ENCODE measurements around the gene MGRN1.

DNA sequence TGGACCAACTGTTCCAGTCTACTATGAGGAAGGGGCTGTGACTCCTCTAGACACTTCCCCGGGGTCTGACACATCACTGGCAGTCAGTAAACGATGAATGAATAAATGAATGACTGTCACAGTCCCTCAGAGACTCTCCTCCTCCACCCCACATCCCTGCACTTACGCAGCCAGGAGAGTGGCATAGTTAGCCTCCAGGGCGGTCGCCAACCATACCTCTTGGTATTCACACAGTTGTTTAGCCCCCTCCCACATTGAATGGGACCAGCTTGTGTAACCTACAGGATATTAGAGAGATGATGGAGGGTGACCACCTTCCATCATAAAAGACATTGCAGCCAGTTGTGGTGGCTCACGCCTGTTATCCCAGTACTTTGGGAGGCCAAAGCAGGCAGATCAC lies 35.7 kb upstream of the MGRN1 start:
- TF ChIP-seq EP300 (IDR thresholded peaks at IDR 0.05), result no peak
- TF ChIP-seq, protein P1, sequence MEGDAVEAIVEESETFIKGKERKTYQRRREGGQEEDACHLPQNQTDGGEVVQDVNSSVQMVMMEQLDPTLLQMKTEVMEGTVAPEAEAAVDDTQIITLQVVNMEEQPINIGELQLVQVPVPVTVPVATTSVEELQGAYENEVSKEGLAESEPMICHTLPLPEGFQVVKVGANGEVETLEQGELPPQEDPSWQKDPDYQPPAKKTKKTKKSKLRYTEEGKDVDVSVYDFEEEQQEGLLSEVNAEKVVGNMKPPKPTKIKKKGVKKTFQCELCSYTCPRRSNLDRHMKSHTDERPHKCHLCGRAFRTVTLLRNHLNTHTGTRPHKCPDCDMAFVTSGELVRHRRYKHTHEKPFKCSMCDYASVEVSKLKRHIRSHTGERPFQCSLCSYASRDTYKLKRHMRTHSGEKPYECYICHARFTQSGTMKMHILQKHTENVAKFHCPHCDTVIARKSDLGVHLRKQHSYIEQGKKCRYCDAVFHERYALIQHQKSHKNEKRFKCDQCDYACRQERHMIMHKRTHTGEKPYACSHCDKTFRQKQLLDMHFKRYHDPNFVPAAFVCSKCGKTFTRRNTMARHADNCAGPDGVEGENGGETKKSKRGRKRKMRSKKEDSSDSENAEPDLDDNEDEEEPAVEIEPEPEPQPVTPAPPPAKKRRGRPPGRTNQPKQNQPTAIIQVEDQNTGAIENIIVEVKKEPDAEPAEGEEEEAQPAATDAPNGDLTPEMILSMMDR (IDR thresholded peaks at IDR 0.05), result no peak

Data from ovary (tissue), 3 donors.